ENCODE data around the gene CST6.

The CST6 gene

GRCh38 chr11:66011785-66012303 is at the start of gene CST6:
Gene CST6 (plus strand): TSS chr11:66012008. CDS start chr11:66012045, 37 bp downstream.
- DNase-seq (ENCODE audit: low spot score) = no peak

GRCh38 chr11:65962141-65962564 is 49.7 kb upstream of the CST6 start:
- DNase-seq (ENCODE audit: low spot score) = no peak

GRCh38 chr11:65964906-65965305 is 46.9 kb upstream of the CST6 start:
- no peak for DNase-seq (ENCODE audit: low spot score)

GRCh38 chr11:65965986-65966762 is 45.6 kb upstream of the CST6 start:
- DNase-seq (ENCODE audit: low spot score) = no peak

GRCh38 chr11:65967329-65967934 is 44.4 kb upstream of the CST6 start:
- no peak for DNase-seq (ENCODE audit: low spot score)

GRCh38 chr11:65968600-65969482 is 43.0 kb upstream of the CST6 start:
- DNase-seq (ENCODE audit: low spot score) = no peak

GRCh38 chr11:65972116-65972515 is 39.7 kb upstream of the CST6 start:
- no peak for DNase-seq (ENCODE audit: low spot score)

GRCh38 chr11:65973439-65974110 is 38.2 kb upstream of the CST6 start:
- DNase-seq (ENCODE audit: low spot score) = no peak

- DNase-seq (ENCODE audit: low spot score) = no peak
These were observed 36.0 kb upstream of the CST6 start for GRCh38 chr11:65975771-65976170.

- no peak for DNase-seq (ENCODE audit: low spot score)
These were observed 35.3 kb upstream of the CST6 start for GRCh38 chr11:65976216-65977176.

GRCh38 chr11:65977621-65978390 is 34.0 kb upstream of the CST6 start:
- DNase-seq (ENCODE audit: low spot score) = no peak

- DNase-seq (ENCODE audit: low spot score) = no peak
These were observed 33.2 kb upstream of the CST6 start for GRCh38 chr11:65978391-65979238.

GRCh38 chr11:65979261-65979759 is 32.5 kb upstream of the CST6 start:
- DNase-seq (ENCODE audit: low spot score) = no peak

- DNase-seq (ENCODE audit: low spot score) = no peak
These were observed 30.6 kb upstream of the CST6 start for GRCh38 chr11:65981101-65981740.

- no peak for DNase-seq (ENCODE audit: low spot score)
These were observed 29.6 kb upstream of the CST6 start for GRCh38 chr11:65981972-65982823.

- DNase-seq (ENCODE audit: low spot score) = no peak
These were observed 28.8 kb upstream of the CST6 start for GRCh38 chr11:65982824-65983588.

All from activated CD4-positive, alpha-beta T cell treated with anti-CD3 and anti-CD28 coated beads, Interleukin-2, Interleukin-4, amounts not matched to agents 100 ng/mL and 50 ng/mL, durations not matched to agents 16 hours and 8 hours (primary cell).